Panc1 (cell line): ENCODE data around the gene GRM7.

Experiments used
- POLR2AphosphoS5 ChIP-seq: IDR thresholded peaks from 2 replicates; pipeline ENCODE4 v1.6.1; 2012; ENCODE audit warnings: mild to moderate bottlenecking, low read depth, low read length, moderate library complexity
- SIN3A ChIP-seq: IDR thresholded peaks from 2 replicates; pipeline ENCODE4 v1.6.1; 2012; ENCODE audit warnings: low read depth, mild to moderate bottlenecking, low read length, moderate library complexity, borderline replicate concordance; ENCODE audit not compliant: insufficient read depth
- TCF7L2 ChIP-seq: IDR thresholded peaks from 2 replicates; pipeline ENCODE4 v1.6.1; 2011; ENCODE audit warnings: mild to moderate bottlenecking, low read depth, low read length, inconsistent platforms
- TF ChIP-seq, protein P1 (sequence below): fragments of 450-650 bp; IDR thresholded peaks from 2 replicates; pipeline ENCODE4 v1.5.1; 2017; ENCODE audit warnings: mild to moderate bottlenecking
- TF ChIP-seq, protein P2 (sequence below), 2 experiments: IDR thresholded peaks; 2 replicates each; pipeline ENCODE4 v1.6.1; 2011 to 2012; ENCODE audit warnings: low read depth in 2 of 2, control low read depth in 1 of 2, low read length in 1 of 2, mild to moderate bottlenecking in 1 of 2, moderate library complexity in 1 of 2; ENCODE audit not compliant: insufficient read depth in 1 of 2

GRCh38 chr3:7025581-7026300, 164.8 kb downstream of the GRM7 start:
- TF ChIP-seq, protein P1, sequence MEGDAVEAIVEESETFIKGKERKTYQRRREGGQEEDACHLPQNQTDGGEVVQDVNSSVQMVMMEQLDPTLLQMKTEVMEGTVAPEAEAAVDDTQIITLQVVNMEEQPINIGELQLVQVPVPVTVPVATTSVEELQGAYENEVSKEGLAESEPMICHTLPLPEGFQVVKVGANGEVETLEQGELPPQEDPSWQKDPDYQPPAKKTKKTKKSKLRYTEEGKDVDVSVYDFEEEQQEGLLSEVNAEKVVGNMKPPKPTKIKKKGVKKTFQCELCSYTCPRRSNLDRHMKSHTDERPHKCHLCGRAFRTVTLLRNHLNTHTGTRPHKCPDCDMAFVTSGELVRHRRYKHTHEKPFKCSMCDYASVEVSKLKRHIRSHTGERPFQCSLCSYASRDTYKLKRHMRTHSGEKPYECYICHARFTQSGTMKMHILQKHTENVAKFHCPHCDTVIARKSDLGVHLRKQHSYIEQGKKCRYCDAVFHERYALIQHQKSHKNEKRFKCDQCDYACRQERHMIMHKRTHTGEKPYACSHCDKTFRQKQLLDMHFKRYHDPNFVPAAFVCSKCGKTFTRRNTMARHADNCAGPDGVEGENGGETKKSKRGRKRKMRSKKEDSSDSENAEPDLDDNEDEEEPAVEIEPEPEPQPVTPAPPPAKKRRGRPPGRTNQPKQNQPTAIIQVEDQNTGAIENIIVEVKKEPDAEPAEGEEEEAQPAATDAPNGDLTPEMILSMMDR, result no peak
- TF ChIP-seq TCF7L2 (no peak), POLR2AphosphoS5 (no peak), SIN3A (no peak)
- TF ChIP-seq, protein P2, sequence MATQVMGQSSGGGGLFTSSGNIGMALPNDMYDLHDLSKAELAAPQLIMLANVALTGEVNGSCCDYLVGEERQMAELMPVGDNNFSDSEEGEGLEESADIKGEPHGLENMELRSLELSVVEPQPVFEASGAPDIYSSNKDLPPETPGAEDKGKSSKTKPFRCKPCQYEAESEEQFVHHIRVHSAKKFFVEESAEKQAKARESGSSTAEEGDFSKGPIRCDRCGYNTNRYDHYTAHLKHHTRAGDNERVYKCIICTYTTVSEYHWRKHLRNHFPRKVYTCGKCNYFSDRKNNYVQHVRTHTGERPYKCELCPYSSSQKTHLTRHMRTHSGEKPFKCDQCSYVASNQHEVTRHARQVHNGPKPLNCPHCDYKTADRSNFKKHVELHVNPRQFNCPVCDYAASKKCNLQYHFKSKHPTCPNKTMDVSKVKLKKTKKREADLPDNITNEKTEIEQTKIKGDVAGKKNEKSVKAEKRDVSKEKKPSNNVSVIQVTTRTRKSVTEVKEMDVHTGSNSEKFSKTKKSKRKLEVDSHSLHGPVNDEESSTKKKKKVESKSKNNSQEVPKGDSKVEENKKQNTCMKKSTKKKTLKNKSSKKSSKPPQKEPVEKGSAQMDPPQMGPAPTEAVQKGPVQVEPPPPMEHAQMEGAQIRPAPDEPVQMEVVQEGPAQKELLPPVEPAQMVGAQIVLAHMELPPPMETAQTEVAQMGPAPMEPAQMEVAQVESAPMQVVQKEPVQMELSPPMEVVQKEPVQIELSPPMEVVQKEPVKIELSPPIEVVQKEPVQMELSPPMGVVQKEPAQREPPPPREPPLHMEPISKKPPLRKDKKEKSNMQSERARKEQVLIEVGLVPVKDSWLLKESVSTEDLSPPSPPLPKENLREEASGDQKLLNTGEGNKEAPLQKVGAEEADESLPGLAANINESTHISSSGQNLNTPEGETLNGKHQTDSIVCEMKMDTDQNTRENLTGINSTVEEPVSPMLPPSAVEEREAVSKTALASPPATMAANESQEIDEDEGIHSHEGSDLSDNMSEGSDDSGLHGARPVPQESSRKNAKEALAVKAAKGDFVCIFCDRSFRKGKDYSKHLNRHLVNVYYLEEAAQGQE (IDR thresholded peaks at IDR 0.05; ENCODE audit: insufficient read depth in 1 of 2, low read depth in 2 of 2, low read length in 1 of 2), result no peak
